ENCODE measurements around the gene SDR42E1.
"Not testable (repeated sequence)": the region's sequence is repeated elsewhere in the genome, so short reads cannot be mapped to it uniquely, and the experiment has no call there.

The SDR42E1 gene

DNA sequence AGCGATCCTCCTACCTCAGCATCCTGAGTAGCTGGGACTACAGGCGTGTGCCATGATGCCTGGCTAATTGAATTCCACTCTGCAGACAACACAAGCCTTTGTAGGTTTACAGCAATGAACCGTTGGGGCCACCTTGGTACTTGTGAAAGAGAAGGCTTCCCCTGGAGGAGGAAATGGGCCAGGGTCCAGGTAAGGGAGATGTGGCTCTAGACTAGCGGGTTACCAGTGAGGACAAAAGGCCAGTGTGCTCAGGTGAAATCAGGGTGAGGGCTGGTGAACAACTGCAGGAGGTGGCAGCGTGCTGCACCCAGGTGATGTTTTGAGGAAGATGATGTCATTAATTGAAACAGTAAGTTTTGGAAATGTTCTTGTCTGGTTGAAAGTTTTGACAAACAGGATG, 6.7 kb downstream of the SDR42E1 start:
- DNase-seq (ENCODE audit: low read depth) = no peak

DNA sequence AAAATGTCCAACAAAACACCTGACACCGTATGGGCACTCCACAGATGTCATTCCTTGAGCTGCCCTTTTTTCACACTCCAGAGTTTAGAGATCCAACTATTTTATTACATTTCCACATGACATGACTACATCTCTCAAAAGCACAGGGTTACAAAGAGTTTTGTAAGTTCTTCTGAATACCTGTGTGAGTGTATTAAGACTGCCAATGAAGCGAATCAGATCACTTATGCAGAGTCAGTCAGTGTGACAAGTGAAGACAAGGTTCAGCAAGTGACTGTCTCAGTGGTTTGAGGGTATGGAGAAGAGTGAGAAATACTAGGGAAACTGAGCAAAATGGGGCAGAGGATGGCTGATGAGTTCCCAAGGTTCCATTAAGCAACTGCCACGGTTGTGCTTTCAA, 8.4 kb downstream of the SDR42E1 start:
- DNase-seq (ENCODE audit: low read depth) = no peak

- DNase-seq (ENCODE audit: low read depth) = no peak
Observed at GRCh38 chr16:81997738-81998137, 13.5 kb downstream of the SDR42E1 start.

DNA sequence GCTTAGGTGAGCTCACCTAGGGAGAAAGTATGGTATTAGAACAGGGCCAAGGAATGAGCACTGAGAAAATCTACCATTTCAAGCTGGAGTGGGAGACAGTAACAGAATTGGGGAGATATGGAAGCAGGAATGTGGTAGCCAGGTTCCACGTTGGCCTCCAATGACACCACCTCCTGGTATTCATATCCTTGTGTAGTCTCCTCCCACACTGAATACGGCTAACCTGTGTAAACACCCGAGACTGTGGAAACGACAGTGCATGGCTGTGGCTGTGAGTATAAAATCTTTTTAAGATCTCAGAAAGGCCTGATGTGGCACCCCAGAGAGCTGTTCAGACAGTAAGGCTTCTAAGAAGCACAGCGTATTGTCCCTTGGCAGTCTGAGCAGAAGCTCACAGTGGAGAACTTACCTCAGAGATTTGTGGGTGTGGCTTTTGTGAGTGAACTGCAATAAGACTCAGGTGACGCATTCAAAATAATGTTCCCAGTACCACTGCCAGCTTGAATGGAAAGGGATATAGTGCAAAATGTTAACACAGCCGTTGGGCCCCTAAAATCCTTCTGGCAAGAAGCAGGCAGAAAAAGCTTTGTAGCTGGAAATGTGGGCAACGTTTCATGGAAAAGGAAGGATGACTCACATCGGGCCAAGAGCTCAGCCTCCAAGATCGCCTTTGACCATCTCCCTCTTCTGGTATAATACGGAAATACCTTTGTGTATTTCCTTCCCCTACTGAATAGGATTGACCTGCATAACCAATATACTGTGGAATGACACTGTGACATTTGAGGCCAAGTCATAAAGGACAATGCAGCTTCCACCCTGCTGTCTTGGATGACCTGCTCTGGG, 14.4 kb downstream of the SDR42E1 start:
- no peak for DNase-seq (ENCODE audit: low read depth)

DNA sequence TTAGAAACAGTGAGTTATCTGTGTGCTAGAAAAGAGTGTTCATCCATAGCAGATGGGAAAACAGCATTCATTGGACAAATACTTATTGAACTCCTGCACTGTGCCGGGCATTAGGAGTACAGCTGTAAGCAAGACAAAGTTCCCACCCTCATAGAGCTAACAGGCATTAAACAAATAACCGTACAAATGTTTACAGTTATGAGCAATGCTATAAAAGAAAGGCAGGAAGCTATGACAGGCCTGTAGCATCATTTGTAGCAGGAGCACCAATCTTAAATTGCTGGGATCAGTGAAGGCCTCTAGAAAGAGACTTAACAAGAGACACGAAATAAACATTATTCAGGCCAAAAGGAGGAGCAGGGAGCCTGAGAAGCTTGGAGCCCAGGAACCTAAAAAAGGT, 15.6 kb downstream of the SDR42E1 start:
- DNase-seq (ENCODE audit: low read depth) = no peak

DNA sequence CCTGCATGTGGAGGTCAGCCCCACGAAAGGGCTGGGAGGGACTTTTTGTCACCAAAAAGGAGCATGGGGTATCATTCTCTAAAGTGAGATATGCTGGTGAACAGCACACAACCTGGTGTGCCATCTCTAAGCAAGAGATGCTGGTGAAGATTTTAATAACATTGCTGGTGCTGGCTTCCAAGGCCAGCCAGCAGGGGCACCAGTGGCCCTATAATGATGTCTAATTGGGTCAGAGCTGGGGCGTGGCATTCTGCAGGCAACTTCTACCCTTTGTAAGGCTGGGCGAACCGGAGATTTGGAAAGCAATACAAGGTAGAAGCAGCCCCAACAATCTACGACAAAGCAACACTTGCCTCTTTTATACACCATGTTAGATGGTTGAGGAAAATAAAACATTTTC, 16.8 kb downstream of the SDR42E1 start:
- DNase-seq (ENCODE audit: low read depth) = no peak

DNA sequence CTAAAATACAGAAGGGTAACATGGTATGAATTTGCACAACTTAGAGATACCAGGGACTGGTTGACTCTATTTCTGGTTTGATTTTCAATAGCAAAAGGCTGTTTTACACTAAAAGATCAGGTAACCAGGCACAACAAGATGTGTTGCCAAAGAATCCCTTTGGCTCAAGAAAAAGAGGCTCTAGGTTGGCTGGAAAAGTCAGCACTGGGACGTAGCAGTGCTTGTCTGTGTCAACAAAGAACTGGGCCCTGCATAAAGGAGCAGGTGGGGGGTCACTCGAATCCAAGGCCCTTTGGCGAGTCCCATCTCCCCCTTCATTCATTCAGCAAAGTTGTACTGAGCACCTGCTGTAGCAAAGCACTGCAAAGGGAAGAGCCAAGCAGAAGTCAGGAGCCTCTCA, 18.4 kb downstream of the SDR42E1 start:
- DNase-seq (ENCODE audit: low read depth) = no peak

- DNase-seq (ENCODE audit: low read depth) = no peak
Observed at GRCh38 chr16:81987706-81988105, 23.6 kb downstream of the SDR42E1 start.

GRCh38 chr16:81987121-81987520, 24.1 kb downstream of the SDR42E1 start:
- DNase-seq (ENCODE audit: low read depth) = no peak

GRCh38 chr16:81977335-81977942, 33.8 kb downstream of the SDR42E1 start:
- not testable (repeated sequence) for DNase-seq (ENCODE audit: low read depth)

DNA sequence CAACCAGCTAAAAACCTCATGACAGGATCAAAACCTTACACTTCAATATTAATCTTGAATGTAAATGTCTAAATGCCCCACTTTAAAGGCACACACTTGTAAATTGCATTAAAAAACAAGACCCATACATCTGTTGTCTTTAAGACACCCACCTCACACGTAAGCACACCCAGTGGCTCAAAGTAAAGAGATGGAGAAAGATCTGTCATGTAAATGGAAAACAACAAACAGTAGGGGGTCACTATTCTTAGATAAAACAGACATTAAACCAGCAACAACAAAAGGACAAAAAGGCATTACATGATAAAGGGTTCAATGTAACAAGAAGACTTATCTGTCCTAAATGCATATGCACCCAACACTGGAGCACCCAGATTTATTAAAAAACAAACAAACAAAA, 35.6 kb downstream of the SDR42E1 start:
- DNase-seq (ENCODE audit: low read depth) = no peak

DNA sequence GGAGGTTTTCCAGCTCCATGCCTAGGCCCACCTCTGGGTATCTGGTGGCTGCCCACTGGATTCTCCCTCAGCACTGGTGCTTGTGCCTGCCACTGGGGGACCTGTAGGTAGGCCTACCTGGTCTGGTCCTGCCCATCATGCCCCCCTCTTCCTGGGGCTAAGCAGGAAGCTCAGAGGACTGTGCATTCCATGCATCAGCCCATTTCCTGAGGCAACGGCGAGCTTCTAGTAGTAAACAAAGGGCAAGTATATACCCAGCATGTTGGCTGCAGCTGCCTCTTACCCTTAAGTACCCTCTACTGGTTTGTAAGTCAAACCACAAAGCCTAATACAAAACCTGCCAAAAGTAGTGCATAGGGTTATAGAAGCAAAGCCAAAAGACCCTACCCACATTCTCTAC, 37.5 kb downstream of the SDR42E1 start:
- no peak for DNase-seq (ENCODE audit: low read depth)

DNA sequence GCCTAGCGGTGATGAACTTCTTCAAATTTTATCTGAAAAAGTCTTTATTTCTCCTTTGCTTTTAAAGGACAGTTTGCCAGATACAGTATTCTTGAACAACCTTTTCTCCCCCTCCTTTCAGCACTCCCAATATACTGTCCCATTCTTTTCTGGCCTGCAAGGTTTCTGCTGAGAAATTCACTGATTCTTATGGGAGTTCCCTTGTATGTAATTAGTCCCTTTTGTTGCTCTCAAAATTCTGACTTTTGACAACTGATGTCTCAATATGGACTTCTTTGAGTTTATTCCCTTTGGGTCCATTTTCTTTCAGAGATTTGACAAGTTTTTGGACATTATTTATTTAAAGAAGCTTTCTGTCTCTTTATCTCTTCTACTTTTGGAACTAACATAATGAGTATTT, 39.4 kb downstream of the SDR42E1 start:
- DNase-seq (ENCODE audit: low read depth) = no peak

DNA sequence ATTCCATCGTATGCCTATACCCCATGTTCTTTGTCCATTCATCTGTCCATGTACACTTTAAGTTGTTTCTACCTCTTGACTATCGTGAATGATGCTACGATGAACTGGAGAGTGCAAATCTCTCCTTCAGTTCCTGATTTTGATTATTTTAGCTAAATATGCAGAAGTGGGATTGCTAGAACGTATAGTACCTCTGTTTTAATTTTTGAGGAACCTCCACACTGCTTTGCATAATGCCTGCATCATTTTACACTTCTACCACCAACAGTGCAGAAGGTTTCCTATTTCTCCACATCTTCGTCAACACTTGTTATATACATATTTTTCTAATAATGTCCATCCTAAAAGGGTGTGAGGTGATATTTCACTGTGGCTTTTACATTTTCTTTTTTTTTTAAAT, 43.9 kb downstream of the SDR42E1 start:
- no peak for DNase-seq (ENCODE audit: low read depth)

- no peak for DNase-seq (ENCODE audit: low read depth)
Observed at GRCh38 chr16:81964808-81965207, 46.5 kb downstream of the SDR42E1 start.

- DNase-seq (ENCODE audit: low read depth) = no peak
Observed at GRCh38 chr16:81956213-81956948, 54.9 kb downstream of the SDR42E1 start.

DNA sequence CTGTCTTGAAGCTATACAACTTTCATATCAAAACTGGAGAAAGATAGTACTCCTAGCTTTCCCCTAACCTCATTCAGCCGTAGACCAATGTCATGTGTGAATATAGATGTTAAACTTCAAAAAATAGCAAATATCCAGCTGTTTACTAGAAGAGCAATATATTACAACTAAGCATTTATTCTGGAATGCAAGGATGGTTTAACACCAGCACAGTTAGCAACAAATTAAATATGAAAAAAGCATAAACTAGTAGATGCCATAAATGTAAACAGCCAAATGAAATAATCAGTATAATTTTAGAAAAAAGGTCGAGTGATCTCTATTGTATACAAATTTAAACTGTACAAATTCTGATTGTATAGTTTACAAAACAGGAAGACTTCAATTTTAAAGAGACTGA, 59.7 kb downstream of the SDR42E1 start:
- DNase-seq (ENCODE audit: low read depth) = no peak

- DNase-seq (ENCODE audit: low read depth) = no peak
Observed at GRCh38 chr16:81946206-81946605, 65.1 kb downstream of the SDR42E1 start.

DNA sequence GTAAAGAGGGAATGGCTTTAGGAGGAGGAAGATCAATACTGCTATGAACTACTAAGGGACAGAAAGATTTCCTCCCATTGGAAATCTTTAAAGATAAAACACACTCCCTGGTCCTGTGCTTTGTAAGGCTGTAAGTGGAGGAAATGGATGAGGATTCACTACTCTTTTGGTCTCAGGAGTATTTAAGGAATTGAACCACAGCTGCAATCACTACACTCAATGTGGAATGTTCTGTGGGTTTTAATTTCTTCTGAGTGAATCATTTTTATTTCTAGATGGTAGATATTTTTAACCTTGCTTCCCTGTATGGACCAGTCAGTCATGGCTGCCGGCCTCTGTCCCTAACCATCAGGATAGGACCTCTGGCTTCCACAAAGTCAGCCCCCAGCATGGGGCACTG, 65.6 kb downstream of the SDR42E1 start:
- no peak for DNase-seq (ENCODE audit: low read depth)

DNA sequence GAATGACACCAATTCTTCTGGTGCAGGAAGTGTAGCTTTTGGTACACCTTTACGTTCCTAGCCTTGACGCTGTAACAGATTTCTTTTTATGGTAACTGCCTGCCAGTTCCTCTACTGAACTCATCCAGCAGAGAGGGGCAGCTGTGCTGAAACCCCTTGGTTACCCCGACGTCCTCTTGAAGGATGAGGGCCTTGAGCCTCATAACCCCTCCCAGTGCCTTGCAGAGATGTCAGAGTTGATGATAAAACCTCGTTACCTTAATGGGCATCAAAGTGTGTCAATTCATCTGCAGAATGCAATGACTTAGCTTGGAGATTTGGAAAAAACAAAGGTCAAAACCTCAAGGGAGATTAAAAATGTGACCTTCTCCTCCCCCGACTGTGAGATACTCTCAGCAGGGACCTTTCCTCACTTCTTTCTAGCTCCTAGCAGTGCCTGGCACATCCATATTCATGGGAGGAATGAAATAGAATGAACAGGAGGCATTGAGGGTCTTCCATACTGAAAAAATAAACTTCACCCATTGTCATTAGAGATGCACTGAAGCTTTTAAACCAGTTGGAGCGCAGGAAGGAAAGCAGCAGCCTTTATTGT, 69.2 kb downstream of the SDR42E1 start:
- no peak for DNase-seq (ENCODE audit: low read depth)

GRCh38 chr16:81940781-81941560, 70.3 kb downstream of the SDR42E1 start:
- DNase-seq (ENCODE audit: low read depth) = no peak

Measured in stimulated activated CD8-positive, alpha-beta memory T cell treated with anti-CD3 and anti-CD28 coated beads, Interleukin-12 subunit alpha, Interleukin-12 subunit beta, amount 100 ng/mL, for 1 hour (primary cell).